GM21381 (cell line): ENCODE data around the gene TAPBP.
A peak's percentile ranks its signal among the peaks of the same experiment; 100 is the strongest.
"Not testable (repeated sequence)": the region's sequence is repeated elsewhere in the genome, so short reads cannot be mapped to it uniquely, and the experiment has no call there.

Experiments
- ATAC-seq: cut with Tn5 transposase; IDR thresholded peaks from one replicate; pipeline ENCODE4 v1.9.1; 2021; ENCODE audit warnings: mild to moderate bottlenecking, moderate library complexity; ENCODE audit not compliant: unreplicated experiment

The TAPBP gene

DNA sequence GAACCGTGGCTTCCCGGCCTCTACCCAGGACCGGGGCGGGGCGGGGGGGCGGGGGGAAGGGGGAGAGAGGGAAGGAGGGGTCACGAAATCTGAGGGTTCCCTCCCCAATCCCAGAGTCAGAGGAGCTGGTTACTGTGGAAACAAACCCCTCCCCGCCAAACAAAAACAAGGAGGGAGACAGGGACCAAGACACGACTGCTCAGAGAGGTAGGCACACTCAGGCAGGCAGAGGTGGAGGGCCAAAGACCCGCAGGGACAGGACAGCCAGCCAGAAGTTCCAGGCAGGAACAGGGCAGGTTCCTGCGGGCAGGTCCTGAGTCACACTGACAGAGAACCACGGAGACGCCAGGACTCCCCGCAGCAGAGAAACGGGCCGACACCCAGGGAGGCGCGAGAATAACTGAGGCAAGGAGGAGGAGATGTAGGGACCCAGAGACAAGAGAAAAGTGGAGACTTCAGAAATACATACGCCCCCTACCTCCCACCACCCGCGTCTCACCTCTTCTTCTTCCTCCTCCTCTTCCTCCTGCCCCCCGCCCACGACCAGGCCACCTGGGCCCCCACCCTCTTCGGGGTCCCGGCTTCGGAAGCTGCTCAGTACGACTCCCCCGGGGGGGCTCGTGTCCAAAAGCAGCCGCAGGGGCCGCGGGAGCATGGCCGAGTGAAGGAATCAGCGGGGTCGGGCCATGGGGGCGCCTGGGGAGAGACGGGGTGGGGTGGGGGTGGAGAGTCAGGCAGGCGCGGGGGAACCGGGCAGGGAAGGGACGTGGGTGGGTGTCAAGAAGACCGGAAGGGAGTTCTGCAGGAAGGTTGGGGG is 15.7 kb downstream of the TAPBP start:
- no peak for ATAC-seq

DNA sequence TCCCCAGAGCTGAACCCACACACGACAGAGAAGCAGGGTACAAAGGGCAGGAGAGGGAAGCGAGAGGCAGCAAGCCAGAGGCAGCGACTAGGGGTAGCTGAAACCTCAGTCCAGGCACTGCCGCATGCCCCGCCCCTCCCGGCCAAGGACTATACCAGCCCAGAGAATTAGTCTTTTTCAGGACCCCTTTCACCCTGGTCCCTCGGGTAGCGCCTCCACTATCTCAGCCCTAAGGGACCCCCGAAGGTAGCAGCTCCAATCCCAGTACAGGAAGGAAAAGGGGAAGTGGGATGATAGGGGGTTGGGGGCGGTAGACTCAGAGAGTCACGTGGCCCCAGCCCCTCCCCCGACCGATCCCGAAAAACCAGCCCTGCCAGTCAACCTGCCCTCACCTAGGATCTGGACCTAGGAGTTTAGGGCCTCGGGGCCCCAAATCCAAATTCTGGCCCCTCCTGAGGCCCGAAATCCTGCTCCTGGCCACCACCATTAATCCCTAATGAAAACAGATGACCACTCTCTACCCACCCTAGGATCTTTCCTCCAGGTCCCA is 16.4 kb downstream of the TAPBP start:
- ATAC-seq: no peak

DNA sequence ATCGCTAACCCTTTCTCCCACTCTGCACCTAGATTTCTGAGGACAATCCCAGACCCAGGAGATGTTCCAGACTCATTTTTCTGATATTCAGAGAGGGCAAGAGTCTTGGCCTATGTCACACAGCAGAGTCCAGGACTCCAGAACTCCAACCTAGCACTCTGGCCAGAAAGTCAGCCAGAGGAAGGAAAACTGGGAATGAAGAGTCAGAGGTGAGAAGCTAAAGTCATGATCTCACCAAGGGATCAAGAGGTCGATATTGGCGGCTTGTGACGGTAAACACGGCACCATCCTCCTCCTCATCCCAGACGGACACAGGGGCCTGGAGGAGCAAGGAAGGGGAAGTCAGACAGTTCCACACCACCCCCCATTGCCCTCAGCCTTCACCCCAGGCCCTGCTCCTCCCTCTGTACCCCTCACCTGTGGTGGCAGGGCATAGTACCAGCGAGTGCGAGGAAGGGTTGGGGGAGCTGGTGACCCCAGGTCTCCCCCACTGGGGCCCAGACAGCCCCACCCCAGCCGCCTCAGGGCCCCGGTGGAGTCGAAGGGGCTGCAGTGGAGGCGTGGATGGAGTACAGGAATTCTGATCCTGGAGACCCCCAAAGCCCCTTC is 17.0 kb downstream of the TAPBP start:
- no peak for ATAC-seq

DNA sequence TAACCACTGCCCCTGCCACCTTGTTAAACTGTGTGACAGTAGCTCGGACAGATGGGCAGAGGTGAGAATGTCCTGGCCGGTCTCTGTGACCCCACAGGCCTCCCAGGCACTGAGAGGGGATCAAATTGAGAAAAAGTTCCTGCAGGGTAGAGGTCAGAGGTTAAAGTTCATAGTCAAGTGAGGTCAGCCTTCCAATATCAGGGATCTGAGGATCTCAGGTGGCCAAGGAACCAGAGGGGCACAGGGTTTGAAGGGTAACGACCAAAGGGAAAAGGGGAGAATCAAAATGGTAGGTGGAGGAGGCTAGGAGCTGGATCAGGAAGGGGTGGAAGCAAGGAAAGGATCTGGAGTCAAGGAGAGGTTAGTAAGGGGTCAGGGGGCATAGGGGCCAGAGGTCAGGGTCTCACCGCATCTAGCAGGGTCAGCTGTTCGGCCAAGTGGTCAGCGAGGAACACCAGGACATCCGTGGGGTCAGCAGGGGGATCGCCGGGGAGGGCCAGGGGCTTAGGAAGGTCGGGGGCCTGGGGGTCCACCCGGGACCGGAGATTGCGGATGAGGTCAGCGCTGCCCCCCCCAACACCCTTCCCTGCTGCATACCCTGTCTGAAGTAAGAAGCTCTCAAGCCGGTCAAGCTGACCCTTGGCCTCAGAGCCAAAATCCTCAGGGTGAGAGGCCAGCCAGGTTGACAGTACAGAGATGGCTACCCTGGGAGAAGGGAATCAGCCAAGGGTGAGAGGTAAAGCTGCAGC is 18.1 kb downstream of the TAPBP start:
- ATAC-seq: no peak

DNA sequence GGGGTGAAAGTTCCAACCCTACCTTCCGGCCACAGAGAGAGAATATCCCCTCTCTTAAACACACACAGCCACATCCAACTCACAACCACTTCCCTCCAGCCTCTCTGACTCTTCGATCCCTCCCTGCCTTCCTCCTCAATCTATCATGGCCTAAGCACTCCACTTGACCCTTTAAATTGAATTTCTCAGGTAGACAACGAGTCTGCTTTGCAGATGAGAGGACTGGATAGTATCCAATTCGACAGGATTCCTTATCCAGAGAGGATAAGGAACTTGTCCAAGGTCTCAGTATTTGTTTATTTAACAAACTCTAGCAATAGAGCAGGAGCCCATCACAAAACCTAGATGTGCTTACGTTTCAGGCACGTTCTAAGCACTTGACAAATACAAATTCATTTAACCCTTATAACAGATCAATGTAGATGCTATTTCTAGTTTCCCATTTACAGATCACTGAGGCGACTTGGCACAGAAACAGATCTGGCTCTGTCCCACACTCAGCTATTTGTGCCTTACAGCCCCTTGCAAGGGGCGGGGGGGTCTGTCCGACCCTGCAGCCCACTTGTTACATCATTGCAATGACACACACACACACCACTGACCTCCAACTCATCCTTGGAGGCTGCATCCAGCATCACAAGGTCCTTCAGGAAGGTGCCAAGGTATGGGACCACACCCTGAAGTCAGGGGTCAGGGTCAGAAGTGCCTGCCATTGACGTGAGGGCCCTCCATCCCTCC is 19.6 kb downstream of the TAPBP start:
- no peak for ATAC-seq

DNA sequence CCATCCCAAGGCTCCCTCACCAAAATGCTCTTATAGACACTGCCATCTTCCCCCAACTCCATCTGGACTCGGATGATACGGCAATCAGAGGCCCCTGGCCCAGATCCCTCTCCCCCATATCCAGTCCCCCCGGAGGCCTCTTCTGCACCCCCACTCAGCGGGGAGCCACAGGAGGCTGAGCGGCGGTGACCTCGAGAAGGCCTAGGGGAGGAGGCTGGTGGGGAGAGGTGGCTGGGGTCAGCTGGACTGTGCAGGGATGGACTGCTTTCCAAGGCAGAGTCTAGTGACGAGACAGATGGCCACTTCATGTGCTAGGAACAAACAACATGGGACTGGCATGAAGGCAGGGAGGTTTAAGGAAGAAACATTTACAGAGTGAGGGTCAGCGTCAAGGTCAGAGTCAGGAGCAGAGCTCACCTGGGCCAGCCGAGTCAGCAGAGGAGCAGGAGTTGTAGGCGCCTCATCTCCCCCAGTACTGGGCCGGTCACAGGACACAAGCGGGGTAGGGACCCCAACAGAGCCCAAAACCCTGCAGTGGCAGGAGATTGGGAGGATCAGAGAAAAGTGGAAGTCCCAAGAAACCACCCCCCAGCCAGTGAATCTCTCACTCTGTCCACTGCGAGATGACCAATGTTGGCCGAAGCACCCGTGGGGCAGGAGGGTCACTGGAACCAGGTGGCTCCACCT is 20.7 kb downstream of the TAPBP start:
- ATAC-seq: no peak

DNA sequence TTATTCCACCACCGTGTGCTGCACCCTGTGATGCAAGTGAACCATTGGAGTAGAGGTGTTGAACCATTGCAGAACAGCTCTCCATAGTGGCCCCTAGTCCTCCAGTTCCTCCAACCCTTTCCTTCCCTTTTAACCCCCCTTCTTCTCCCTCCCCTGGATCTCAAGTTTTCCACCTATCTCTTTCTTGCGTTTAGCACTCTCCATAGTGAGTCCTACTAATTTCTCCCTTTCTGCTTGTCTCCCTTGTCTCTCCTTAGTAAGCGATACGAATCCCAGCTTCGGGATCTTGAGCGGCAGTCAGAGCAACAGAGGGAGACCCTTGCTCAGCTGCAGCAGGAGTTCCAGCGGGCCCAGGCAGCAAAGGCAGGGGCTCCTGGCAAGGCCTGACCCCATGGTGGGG is 23.4 kb downstream of the TAPBP start:
- ATAC-seq: no peak

DNA sequence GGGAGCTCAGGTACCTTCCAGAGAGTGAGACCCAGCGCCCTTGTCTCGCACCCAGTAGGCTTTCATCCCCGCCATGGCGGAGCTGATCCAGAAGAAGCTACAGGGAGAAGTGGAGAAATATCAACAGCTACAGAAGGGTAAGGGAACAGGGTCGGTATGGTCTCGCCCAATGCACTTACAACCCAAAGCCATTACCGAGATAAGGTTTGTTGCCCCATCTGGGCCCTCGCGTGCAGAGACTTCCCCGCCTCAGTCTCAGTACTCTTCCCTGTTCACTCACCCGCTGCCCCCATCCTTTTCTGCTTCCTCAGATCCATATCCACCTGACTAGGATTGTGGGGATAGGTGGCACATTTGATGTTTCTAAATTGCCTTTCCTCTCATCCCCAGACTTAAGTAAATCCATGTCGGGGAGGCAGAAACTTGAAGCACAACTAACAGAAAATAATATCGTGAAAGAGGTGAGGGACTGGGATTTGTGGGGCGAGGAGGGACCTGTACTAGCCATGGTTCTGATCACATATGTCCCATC is 24.0 kb downstream of the TAPBP start:
- ATAC-seq: no peak

DNA sequence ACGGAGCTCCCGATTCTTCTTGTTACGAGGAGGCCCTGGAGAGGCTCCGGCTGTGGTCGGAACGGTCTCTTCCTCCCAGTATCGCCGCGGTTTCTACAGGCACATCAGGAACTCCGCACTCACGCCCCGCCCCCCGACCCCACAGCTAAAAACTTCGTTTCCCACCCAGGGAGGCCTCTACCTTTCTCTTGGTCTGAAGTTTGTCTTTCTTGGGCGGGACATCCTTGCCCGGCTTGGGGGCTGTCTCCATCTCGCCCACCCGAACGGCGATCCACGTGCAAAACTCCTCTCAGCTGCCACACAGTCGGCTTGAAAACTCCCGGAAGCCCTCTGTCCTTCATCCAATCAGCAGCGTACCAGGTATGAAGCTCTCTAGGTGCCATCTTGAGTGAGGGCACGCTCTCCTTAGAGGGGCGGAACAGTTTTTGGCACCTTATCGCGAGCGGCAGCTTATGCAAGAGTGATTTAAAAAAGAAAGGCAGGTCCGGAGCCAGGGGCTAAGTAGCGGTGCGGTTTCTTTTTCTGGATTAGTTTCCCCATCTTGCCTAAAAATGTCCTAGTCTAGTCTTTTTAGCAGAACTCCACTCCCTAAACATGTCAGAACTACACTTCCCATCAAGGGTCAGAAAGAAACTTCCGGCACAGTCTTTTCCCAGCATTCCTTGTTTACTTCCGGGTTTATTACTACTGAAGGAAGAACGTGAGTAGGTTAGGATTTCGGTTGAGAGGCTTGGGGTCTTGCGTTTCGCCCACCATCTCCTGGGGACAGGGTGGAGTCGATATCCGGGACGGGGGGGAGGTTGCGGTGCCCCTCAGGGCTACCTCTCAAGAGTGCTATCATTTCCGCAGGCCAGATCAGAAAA is 24.7 kb downstream of the TAPBP start, which contains the start of the genes PFDN6 and WDR46:
TSS of gene PFDN6 (plus strand) at position 681 of the 863 bp plus-strand sequence. CDS start 256 bp downstream, outside the sequence.
TSS of gene WDR46 (minus strand) at position 319 of the 863 bp plus-strand sequence. CDS start at position 250, 69 bp downstream.
- peak; percentile 81 for ATAC-seq

DNA sequence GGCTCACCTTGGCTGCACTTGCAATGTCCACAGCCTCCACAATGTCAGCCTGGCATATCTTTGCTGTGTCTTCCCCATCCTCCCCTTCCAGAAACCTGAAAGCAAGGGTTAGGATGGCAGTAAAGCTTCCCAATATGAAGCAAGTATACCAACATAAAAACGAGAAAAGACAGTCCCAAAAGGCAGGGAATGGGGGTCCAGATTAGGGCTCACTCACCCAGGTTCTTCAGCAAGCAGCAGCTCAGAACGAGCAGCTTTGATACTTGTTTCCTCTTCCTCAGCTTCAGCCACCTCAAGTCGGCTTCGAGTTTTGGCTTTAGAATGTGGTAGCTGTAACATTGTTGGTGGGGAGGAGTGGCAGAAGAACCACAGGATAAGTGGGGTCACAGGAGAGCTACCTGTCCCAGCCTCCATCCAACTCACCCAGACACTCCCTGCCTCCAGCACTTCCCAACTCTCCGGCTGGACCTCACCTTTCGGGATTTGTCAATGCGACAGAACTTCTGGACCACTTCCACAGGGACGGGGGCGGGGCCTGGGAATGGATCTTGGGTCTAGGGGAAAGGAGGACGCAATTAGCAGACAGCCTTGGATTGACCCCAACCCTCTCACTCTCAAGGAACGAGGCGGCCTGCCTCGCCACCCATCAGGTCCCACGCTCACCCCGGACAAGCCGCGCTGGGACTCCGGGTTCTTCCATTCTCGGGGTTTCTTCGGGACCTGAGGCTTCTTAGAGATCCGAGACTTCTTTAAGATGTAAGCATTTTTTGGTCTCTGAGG is 25.5 kb downstream of the TAPBP start:
- ATAC-seq: no peak

DNA sequence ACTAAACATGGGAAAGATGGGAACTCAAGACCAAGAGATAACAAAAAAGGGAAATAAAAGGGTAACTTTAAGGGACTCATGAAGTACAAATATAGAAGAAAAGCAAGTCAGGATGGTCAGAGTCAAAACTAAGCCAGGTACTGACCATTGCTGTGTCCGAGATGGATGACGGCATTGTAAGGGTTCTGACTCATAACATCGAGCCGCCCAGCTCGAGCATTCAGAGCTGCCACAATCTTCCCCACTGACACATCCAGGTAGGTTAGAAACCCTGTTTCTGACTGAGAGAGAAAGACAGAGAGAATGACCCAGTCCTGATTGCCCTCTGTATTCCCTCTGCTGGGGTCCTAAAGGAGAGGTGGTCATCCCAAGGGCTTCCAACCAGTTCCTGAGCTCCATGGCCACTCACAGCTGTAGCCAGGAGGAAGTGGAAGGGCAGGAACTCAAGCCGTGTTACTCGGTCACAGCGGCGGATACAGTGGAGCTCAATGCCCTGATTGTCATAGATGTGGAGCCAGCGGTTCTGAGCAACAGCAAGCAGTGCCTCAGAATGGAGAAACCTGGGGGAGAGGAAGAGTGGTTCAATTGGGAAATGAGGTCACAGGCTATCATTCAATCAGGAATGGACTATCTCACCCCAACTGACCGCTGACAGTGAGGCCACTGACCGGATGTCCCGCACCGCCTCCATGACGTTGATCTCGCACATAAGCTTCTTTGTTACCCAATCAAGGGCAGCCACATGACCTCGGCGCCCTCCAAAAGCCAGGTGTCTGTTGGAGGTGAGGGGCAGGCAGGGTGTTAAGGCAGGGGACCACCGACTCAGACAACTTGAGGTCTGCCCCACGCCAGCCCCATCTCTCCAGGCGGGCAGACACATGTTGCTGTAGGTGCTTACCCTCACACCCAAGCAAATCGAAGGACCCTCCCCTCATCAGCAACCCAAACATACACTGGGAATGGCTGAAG is 26.6 kb downstream of the TAPBP start:
- no peak for ATAC-seq

DNA sequence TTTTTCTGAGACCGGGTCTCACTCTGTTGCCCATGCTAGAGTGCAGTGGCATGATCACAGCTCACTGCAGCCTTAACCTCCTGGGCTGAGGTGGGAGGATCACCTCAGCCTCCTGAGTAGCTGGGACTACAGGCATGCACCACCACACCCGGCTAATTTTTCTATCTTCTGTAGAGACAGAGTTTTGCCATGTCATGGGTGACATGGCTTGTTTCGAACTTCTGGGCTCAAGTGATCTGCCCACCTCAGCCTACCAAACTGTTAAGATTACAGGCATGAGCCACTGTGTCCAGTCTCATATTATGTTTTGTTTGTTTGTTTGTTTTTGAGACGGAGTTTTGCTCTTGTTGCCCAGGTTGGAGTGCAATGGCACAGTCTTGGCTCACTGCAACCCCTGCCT is 28.7 kb downstream of the TAPBP start:
- not testable (repeated sequence) for ATAC-seq

DNA sequence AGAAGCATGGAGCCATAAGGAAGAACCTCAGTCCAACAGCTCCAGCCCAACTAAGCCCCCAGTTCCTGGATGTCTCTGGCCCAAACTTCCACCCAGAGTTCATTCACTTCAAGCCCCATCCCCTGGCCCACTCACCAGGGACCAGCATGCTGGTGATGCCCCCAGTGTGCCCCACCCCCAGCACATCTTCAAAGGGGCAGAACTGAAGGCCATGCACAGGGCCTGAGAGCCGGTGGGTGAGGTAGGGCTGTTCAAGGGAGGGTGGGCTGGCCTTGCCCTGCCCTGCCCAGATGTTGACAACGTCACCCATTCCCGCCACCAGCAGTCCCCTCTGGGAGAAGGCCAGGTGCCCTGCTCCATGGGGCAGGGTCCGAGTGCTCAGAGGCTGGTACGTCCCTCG is 33.3 kb downstream of the TAPBP start:
- ATAC-seq: no peak

DNA sequence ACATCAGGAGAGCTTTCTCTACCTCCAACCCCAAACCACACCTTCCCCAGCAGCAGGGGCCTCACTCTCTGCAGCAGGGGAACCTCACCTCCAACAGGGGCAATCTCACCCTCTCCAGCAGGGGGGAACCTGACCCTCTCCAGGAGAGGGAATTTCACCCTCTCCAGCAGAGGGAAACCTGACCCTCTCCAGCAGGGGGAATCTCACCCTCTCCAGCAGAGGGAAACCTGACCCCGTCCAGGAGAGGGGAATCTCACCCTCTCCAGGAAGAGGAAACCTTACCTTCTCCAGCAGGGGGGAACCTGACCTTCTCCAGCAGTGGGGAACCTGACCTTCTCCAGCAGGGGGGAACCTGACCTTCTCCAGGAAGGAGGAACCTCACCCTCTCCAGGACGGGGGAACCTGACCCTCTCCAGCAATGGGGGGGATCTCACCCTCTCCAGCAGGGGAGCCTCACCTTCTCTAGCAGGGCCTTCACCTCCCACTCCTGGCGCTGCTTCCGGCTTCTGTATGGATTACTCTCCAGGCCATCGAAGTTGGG is 33.8 kb downstream of the TAPBP start:
- ATAC-seq: no peak

DNA sequence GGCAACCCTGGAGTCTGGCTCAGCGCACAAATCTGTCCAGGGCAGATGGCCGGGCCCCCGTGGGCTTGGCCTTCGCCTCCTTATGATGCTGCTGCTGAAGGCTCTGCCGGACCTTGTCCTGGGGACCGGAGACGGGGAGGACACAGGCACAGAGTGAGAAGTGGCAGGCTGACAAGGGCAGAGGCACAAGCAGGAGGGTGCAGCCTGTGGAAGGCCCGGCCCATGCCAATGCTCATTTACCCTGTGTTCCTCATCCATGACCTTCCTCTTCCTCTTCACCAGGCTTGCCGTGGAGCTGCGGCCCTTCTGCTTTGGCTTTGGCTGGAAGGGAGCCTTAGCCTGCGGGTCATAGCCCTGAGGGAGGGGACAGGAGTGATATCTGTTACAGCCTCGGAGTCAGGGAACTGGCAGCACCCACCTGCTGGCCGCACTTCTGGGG is 34.6 kb downstream of the TAPBP start:
- no peak for ATAC-seq

DNA sequence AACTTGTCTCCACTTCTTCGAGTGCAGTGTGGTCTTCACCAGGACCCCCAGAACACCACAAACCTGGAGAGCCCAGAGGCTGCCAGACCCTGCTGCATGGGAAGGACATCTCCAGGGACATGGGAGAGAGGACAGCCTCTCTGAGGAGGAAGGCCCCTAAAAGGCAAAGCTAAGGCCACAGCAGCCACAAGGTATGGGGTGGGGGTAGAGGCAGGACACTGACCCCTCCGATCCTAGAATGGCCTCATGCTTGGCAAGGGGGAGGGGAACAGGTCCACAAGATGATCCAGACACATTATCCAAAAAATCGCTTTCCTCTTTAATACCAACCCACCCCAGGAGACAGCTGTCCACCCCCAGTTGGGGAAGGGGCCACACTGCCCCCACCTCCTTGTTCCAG is 35.1 kb downstream of the TAPBP start:
- no peak for ATAC-seq

DNA sequence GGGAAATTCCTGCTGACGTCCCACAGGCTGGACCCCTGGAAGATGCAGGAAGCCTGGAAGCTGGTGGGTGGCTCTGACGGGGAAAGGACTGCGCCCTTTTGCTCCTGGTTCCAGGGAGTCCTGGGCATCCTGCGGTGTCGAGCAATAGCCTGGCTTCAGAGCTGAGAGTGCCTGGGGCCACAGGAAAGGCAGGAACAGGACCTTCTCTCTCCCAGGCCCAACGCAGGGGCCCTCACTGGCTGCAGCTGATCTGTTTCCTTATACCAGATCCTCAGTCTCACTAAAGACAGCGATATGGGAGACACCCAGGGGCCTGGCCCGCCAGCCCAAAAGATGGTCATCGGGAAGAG is 35.5 kb downstream of the TAPBP start:
- ATAC-seq: no peak
